ENCODE data around the gene C3orf33.
"Not testable (repeated sequence)": the region's sequence is repeated elsewhere in the genome, so short reads cannot be mapped to it uniquely, and the experiment has no call there.

C3orf33 gene, protein sequence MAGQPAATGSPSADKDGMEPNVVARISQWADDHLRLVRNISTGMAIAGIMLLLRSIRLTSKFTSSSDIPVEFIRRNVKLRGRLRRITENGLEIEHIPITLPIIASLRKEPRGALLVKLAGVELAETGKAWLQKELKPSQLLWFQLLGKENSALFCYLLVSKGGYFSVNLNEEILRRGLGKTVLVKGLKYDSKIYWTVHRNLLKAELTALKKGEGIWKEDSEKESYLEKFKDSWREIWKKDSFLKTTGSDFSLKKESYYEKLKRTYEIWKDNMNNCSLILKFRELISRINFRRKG

DNA sequence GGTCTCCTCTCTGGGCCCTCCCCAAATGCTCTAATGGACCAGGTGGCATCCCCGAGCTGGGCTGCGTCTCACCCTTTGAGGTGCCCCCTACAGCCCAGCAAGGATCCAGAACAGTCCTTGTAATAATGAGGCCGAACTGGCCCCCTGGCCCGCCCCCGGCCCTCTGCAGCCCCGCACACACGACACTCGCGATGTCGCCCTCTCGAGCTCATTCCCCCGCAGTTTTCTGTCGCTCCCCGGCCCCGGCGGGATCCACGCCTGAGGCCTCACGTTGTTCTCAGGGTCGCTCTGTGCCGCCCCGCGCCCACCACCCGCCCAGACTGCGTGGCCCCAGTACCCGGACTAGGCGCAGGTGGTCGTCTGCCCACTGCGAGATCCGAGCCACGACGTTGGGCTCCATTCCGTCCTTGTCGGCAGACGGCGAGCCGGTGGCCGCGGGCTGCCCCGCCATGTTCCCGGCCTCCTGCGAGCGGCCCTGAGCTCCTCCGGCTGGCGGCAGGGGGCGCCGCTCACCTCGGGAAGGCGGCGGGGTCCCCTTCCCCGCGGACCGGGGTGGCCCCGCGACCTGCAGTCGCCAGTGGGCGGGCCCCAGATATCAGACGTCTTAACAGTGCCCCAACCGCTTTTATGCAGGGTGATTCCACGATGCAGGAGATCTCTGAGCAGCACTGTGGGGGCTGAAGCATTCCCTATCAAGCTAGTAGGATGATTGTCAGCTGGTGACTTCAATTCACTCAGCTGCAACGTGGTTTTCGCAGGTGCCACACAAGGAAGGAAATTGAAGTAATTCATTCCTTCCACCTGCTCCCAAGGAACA is at the start of gene C3orf33:
Gene C3orf33 (minus strand): TSS at position 477 of the 817 bp plus-strand sequence. CDS start 26 bp downstream, at position 451.
- DNase-seq, result peak; percentile 73

DNA sequence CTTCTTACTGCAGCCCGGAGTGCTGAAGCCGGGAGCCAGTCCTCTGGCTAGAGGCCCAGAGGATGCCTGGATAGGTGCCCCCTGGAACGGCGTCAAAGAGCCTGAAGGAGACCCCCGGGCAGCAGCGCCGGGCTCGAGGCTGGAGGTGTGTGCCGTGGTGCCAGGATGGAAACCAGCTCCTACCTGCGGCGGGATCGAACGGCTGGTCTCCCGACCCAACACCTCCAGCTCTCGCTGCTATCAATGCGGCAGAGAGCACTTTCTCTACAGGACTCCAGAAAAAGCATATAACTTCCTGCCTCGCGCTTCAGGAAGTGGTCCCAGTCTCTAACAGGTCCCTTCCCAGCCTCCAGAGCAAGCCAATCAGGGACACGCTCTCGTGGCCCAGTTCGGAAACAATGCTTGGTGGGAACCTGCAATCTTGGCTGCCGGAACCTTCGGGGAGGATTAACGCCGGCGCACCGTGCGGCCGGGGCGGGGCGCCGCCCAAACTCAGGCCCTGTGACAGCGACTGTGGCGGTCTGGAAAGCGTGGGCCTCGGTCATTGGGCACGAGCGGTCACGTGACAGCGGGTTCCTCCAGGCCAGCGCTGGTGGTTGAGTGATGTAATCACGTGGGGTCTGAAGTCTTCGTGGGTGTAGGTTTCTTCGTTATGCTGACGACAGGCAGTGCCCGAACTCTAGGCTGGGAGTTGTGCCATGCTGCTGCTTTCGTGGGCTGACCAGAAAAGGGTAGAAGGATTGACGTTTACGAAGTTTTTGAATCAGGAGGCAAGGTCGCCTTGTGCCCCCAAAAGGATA is 48.3 kb upstream of the C3orf33 start, which contains the start of gene SLC33A1:
Gene SLC33A1 (minus strand): TSS at position 287 of the 800 bp plus-strand sequence. CDS start 430 bp downstream, outside the sequence.
- peak; percentile 98 to 99 for DNase-seq

DNA sequence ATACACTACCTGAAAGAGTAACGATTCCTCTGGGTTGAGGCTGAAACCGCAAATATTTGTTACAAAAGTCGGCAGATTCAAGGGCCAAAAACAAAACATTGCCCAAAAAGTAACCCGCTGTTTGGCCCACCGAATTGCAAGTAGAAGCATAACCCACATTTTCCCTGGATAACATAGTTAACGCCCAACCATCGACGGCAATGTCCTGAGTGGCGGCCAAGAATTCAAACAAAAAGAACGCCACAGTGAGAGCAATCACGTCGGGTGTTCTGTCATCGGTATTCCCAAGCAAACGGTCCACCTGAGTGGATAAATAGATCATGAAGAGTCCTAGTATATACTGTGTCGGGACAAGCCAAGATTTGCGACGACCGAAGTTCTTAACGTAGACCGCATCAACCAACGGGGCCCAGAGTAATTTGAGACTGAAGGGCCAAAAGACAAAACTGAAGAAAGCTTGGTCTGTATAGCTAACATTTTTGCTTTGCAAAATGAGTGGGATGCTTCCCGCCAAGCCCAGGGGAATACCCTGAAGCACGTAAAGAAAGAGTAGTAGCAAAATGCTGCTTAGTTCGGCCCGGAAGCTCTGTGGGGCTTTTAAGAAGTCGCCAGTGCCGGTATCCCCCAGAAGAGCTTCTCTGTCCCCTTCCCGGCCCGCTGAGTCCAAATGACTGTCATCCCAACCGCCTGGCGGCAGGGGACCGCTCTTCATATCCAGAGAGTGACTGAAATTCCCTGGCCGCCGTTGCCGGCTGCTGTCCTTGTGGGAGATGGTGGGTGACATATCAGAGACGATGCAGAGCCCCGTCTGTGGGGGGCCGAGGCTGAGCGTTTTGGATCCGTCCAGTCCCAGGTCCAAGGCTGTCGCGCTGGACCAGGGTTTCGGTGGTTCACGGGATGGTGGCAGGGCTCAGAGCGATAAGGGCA is 47.4 kb upstream of the C3orf33 start:
- no peak for DNase-seq

DNA sequence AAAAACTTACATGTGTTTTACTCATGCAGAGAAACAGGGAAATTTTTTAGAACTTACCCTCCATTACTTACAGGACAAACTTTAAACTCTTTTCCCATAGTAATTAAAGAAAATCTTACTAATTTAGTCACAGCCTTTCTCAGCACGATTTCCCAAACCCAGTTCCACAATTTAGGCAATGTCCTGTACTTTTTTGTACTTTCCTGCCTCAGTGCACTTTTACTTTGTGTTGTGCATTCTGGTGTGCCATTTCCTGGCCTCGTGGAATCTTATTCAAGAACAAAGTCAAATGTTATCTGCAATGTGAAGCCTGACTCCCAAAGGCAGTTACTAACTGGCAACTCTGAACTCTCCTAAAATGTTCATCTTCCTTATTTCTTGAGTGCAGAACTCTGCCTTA is 46.3 kb upstream of the C3orf33 start:
- no peak for DNase-seq

DNA sequence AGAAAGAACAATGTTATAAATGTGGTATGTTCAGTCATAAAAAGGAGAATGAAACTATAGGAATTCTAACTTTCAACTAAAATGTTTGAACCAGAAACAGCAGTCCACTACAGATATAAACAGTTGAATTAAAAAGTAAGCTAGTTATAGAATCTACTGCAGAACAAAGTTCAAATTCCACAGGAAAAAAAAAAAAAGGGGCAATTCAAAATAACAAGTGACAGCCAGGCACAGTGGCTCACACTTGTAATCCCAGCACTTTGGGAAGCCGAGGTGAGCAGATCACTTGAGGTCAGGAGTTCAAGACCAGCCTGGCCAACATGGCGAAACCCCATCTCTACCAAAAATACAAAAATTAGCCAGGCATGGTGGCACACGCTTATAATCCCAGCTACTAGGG is 43.3 kb upstream of the C3orf33 start:
- DNase-seq, result not testable (repeated sequence)

DNA sequence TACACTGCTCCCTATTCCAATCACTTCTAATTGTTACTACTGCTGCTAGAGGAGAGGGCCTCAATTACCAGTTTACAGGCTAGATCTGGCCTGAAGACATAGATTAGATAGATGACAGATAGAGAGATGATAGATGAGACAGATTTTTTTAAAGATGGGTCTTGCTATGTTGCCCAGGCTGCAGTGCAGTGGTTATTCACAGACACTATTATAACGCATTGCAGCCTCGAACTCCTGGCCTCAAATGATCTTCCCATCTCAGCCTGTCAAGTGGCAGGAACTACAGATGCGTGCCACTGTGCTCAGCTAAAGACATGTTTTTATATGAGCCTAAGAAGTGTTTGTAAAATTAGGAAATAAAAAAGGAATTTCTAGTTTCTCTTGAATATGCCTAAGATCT is 41.9 kb upstream of the C3orf33 start:
- DNase-seq, result no peak

DNA sequence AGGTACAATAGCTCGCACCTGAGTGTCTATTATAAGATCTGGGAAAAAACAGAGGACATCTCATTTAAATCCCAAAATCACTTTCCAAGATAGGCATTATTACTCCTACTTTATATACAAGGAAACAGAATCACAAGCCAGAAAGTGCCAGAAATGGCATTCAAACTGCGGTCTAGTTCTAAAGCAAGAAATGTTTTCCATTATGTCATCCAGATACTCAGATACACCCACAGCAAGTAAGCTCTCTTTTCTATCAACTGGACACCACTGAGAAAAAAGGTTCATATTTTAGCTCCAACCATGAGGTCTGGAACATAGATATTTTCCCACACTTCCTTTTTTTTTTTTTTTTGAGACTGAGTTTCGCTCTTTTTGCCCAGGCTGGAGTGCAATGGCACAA is 40.0 kb upstream of the C3orf33 start:
- no peak for DNase-seq

DNA sequence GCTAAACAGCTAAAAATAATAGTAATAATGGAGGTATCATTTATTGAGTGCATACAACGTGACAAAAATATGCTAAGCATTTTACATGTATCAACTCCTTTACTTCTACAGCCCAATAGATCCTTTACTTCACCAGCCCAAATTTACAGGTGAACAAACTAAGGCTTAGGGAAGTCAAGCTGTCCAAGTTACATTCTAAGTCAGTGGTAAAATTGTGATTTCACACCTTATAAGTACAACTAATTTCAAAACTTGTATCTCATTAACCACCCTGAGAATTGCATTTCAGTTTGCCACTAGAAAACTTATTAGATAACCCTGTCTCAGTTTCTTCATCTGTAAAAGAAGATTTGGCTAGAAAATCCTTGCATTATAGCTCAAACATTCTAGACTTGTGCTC is 37.5 kb upstream of the C3orf33 start:
- DNase-seq, result no peak

DNA sequence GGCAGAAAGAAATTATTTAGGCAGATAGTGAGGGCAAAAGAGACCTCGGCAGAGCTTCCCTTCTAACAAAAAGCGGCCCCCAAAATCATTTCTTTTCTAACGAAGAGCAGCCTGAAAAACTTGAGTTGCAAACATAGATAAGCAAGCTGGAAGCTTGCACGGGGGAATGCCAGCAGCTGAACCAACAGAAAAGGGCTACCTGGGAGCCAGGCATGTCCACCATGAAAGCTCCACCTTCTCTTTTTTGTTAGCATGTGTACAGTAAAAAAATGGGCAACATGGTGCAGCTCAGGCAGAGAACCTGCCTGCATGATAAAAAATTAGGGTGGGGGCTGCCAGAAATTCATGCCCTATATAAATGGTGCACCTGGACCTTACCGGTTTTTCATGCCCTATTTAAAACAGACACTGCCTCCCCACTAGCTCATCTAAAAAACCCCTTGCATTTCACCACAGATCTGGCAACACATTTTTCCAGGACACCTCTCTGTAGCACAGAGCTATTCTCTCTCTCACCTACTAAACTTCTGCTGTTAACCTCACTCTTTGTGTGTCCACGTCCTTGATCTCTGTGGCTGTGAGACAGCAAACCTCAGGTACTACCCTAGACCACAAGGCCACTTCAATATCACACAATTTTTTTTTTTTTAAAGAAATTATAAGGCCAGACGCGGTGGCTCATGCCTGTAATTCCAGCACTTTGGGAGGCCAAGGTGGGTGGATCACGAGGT is 29.4 kb upstream of the C3orf33 start:
- no peak for DNase-seq

DNA sequence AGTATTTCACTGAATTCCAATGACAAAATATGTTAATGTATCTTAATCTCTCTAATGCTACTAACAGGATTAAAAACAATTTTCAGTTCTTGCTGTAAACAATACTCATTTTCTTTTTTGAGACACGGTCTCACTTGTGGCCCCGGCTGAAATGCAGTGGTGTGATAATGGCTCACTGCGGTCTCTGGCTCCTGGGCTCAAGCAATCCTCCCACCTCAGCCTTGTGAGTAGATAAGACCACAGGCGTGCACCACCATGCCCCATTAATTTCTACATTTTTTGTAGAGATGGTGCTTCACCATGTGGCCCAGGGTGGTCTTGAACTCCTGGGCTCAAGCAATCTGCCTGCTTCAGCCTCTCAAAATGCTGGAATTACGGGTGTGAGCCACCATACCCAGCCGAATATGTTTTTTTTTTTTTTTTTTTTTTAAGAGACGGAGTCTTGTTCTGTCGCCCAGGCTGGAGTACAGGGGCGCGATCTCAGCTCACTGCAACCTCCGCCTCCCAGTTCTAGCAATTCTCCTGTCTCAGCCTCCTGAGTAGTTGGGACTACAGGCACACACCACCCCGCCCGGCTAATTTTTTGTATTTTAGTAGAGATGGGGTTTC is 22.5 kb upstream of the C3orf33 start:
- DNase-seq, result not testable (repeated sequence)

DNA sequence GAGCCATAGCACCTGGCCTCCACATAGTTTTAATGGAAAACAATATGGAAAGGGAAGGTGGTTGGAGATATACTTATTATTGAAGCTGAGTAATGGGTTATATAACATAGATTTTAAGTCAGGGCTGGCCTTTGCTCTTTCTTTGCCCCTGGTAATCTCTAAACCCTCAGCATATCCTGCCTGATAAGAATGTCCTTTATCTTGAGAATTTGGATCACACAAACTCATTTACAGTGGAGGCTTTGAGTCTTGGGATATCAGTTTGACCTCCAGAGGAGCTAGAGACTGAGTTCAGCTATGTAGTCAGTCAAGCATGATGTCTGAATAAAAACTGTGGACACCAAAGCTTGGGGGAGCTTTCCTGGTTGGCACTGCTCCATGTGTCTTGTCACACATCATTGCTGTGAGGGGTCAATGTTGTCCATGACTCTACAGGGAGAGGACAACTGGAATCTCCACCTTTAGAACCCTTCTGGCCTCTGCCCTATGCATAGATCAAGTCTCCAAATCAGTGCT is 9.0 kb upstream of the C3orf33 start:
- DNase-seq, result no peak

DNA sequence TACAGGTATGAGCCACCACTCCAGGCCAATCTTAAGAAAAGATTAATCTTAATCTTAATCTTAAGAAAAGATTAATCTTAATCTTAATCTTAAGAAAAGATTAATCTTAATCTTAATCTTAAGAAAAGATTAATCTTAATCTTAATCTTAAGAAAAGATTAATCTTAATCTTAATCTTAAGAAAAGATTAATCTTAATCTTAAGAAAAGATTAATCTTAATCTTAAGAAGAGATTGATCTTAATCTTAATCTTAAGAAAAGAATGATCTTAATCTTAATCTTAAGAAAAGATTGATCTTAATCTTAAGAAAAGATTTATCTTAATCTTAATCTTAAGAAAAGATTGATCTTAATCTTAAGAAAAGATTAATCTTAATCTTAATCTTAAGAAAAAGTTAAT is 7.1 kb upstream of the C3orf33 start:
- not testable (repeated sequence) for DNase-seq

DNA sequence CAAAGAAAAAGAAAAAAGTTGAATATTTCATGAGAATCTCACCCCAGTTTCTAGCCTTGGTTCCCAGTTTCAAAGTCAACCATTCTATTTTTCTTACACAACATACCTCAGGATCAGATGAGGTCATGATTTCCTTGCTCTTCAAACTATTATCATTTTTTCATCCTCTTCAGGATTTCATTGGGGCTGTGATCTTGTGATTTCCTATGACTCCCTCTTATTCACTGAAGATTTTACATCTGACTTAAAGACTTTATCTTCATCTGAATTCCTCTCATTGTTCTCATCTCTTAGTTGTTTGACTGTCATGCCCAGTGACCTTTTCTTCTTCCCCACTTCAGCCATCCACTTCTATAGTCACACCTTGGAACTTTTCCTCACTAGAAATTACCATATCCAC is 3.1 kb upstream of the C3orf33 start:
- no peak for DNase-seq

DNA sequence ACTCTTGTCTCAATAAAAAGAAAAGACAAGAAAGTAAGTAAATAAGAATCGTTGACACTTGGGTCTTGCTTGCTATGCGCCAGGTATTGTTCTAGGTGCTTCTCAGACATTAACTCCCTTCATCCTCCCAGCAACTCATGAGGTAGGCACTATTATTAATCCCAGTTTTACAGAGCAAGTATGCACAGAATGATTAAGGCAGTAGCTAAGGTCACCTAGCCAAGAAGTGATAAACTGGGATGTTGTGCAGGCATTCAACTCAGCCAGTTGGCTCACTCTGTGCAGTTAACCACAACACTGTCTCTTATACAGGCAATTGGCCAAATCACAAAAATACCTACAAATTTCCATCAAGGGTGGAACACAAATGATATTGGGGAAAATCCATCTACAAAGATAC is 1.7 kb upstream of the C3orf33 start:
- no peak for DNase-seq

DNA sequence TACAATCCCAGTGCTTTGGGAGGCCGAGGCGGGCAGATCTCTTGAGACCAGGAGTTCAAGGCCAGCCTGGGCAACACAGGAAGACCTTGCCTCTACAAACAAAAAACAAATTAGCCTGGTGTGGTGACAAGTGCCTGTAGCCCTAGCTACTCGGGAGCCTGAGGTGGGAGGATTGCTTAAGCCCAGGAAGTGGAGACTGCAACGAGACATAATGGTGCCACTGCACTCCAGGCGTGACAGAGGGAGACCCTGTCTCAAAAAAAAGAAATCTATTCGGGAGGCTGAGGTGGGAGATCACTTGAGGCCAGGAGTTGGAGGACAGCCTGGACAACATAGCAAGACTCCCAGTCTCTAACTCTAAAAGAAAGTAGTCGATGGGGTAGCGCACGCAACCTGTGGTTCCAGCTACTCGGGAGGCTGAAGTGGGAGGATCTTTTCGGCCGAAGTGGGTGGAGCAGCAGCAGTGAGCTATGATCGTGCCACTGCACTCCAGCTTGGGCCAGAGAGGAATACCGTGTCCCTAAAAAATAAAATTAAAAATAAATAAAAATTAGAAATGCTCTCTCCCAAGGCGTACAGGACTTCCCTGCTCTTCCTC is 775 bp downstream of the C3orf33 start:
- DNase-seq, result no peak

DNA sequence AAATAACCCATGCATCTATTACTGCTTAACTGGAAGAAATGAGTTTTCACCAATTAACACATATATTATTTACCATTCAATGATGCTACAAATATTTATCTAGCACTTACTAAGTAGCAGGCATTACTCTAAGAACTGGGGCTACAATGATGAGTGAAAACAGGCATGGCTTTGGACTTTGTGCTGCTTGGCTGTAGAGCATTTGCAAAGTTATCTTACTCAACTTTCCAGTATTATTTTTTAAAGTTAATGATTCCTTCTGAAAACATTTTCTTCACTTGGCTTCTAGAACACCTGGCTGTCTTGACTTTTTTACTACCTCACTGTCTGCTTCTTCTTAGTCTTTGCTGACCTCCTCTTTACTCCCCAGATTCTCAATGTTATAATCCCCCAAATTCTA is 1.8 kb downstream of the C3orf33 start:
- no peak for DNase-seq

DNA sequence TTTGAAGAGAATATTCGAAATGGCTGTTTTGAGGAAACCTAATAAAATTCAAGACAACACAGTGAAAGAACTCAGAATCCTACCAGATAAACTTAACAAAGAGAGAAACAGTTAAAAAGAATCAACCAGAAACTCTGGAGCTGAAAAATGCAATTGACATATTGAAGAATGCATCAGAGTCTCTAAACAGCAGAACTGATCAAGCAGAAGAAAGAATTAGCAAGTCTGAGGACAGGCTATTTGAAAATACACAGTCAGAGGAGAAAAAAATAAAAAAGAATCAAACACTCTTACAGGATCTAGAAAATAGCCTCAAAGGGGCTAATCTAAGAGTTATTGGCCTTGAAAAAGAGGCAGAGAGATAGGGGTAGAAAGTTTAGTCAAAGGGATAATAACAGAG is 13.5 kb downstream of the C3orf33 start:
- DNase-seq, result no peak

DNA sequence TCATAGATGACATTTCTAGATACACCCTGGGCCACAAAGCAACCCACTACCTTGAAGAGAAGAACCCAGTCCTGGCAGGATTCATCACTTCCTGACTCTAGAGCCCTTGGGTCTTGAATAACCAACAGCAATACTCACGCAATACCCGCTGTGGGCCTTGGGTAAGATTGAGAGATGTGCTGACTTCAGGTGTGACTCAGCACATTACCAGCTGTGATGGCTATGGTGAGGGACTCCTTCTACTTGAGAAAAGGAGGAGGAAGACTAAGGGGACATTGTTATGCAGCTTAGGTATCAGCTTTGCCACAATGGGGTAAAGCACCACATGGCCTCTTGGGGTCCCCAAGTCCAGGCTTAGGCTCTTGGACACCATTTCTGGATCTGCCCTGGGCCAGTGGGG is 14.9 kb downstream of the C3orf33 start:
- DNase-seq, result no peak

DNA sequence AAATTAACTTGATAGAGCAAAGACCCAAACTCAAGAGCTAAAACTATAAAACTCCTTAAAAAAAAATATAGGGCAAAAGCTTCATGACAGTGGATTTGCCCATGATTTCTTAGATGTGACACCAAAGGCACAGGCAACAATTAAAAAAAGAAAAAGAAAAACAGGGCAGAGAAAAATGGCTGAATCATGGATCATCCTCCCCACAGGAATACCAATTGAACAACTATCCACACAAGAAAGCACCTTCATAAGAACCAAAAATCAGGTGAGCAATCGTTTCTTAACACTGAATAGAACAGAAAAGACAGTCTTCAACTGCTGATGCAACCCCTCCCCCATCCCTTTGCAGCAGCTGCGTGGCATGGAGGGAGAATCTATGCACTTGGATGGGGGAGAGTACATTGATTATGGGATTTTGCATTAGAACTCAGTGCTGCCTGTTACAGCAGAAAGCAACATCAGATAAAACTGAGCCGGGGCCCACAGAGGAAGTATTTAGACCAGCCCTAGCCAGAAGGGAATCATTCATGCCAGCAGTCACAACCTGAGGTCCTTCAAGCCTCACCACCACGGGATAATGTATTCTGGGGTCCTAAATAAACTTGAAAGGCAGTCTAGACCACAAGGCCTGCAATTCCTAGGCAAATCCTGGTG is 15.7 kb downstream of the C3orf33 start:
- DNase-seq, result no peak
